HepG2 (cell line): ENCODE data around the gene CDH22. TPM values are rescaled to one million over a fixed set of nuclear protein-coding genes. Genes with fewer than 3 reads are reported as not detected.

Source experiments
- ATF2 ChIP-seq: sonication (generic); formaldehyde crosslinking; IDR thresholded peaks from 2 replicates; pipeline ENCODE4 v1.4.0; 2020; ENCODE audit warnings: missing genetic modification reagents
- EHMT2 ChIP-seq: fragments of 200-600 bp; sonication (generic); IDR thresholded peaks from 2 replicates; pipeline ENCODE4 v1.7.0; 2017; ENCODE audit warnings: antibody characterized with exemption, low read depth, low read length, borderline replicate concordance
- FLYWCH1 ChIP-seq: sonication (generic); formaldehyde crosslinking; IDR thresholded peaks from 2 replicates; pipeline ENCODE4 v1.8.1; 2023; ENCODE audit warnings: mild to moderate bottlenecking, missing genetic modification reagents
- HMGXB3 ChIP-seq: sonication (generic); formaldehyde crosslinking; IDR thresholded peaks from 2 replicates; pipeline ENCODE4 v1.4.0; 2020; ENCODE audit warnings: missing genetic modification reagents, borderline replicate concordance
- NR2F1 ChIP-seq, 2 experiments: fragments of 450-650 bp in 1 of 2; formaldehyde crosslinking in 1 of 2; IDR thresholded peaks; 2 replicates each; pipeline versions ENCODE4 v1.5.0 to v1.6.1; 2016 to 2020; ENCODE audit warnings: mild to moderate bottlenecking in 1 of 2, missing compliant biosample characterization in 1 of 2, missing genetic modification reagents in 1 of 2, moderate library complexity in 1 of 2
- PCBP2 ChIP-seq: fragments of 200-400 bp; formaldehyde crosslinking; optimal IDR thresholded peaks from 2 replicates; pipeline ENCODE3; 2018; ENCODE audit warnings: low read length, low read depth; ENCODE audit not compliant: poor library complexity, severe bottlenecking
- POLR2G ChIP-seq: fragments of 200-400 bp; formaldehyde crosslinking; IDR thresholded peaks from 2 replicates; pipeline ENCODE4 v1.6.1; 2018; ENCODE audit warnings: mild to moderate bottlenecking, low read depth, low read length, moderate library complexity
- WIZ ChIP-seq: sonication (generic); formaldehyde crosslinking; IDR thresholded peaks from 2 replicates; pipeline ENCODE4 v1.5.1; 2020; ENCODE audit warnings: mild to moderate bottlenecking, missing genetic modification reagents
- ZBTB26 ChIP-seq: IDR thresholded peaks from 2 replicates; pipeline ENCODE4 v1.6.1; 2016; ENCODE audit warnings: missing compliant biosample characterization, missing genetic modification reagents, borderline replicate concordance
- ZFP37 ChIP-seq: sonication (generic); formaldehyde crosslinking; IDR thresholded peaks from 2 replicates; pipeline ENCODE4 v1.4.0; 2020; ENCODE audit warnings: missing genetic modification reagents, borderline replicate concordance
- ZNF225 ChIP-seq: sonication (generic); formaldehyde crosslinking; IDR thresholded peaks from 2 replicates; pipeline ENCODE4 v1.4.0; 2020; ENCODE audit warnings: mild to moderate bottlenecking, missing genetic modification reagents
- ZNF354B ChIP-seq: sonication (generic); formaldehyde crosslinking; IDR thresholded peaks from 2 replicates; pipeline ENCODE4 v1.8.0; 2022; ENCODE audit warnings: mild to moderate bottlenecking, missing genetic modification reagents
- ZNF501 ChIP-seq: sonication (generic); formaldehyde crosslinking; IDR thresholded peaks from 2 replicates; pipeline ENCODE4 v1.5.1; 2020; ENCODE audit warnings: mild to moderate bottlenecking, moderate library complexity, missing genetic modification reagents
- ZNF543 ChIP-seq: sonication (generic); formaldehyde crosslinking; IDR thresholded peaks from 2 replicates; pipeline ENCODE4 v1.4.0; 2020; ENCODE audit warnings: mild to moderate bottlenecking, missing genetic modification reagents
- ZNF674 ChIP-seq: sonication (generic); formaldehyde crosslinking; IDR thresholded peaks from 2 replicates; pipeline ENCODE4 v1.5.0; 2020; ENCODE audit warnings: low read depth, mild to moderate bottlenecking, missing genetic modification reagents
- ZNF768 ChIP-seq: sonication (generic); formaldehyde crosslinking; IDR thresholded peaks from 2 replicates; pipeline ENCODE4 v1.4.0; 2020; ENCODE audit warnings: missing genetic modification reagents
- ZSCAN21 ChIP-seq: sonication (generic); formaldehyde crosslinking; IDR thresholded peaks from 2 replicates; pipeline ENCODE4 v1.8.0; 2022; ENCODE audit warnings: mild to moderate bottlenecking, missing genetic modification reagents, moderate library complexity, borderline replicate concordance
- ZSCAN31 ChIP-seq: sonication (generic); formaldehyde crosslinking; IDR thresholded peaks from 2 replicates; pipeline ENCODE4 v1.5.0; 2020; ENCODE audit warnings: low read depth, mild to moderate bottlenecking, missing genetic modification reagents
- ZSCAN9 ChIP-seq: IDR thresholded peaks from 2 replicates; pipeline ENCODE4 v1.6.1; 2016; ENCODE audit warnings: borderline replicate concordance
- polyA plus RNA-seq, 8 experiments: library from polyadenylated mRNA; depleted of rRNA in 3 of 8; stranded (reverse) in 7 of 8; unstranded in 1 of 8; fragments of >200 nt; fragmentation: Illumina TruSeq in 4 of 8; extraction: Trizol in 4 of 8; gene quantifications; 2 replicates each; pipeline versions ENCODE4 v1.2.1 to v1.2.3, GENCODE V29; 2011 to 2016; ENCODE audit warnings: low read depth in 4 of 8, missing spikeins in 1 of 8, mixed read lengths in 1 of 8; ENCODE audit not compliant: insufficient read depth in 1 of 8
- total RNA-seq, 5 experiments: library from RNA; depleted of rRNA; stranded (reverse); fragments of >200 nt; fragmentation: Illumina TruSeq; extraction: Trizol; gene quantifications; 2 replicates each; pipeline ENCODE4 v1.2.3, GENCODE V29; 2016; ENCODE audit warnings: low read depth in 1 of 5
- TF ChIP-seq, protein P1 (sequence below): sonication (generic); formaldehyde crosslinking; IDR thresholded peaks from 2 replicates; pipeline ENCODE4 v1.4.0; 2020; ENCODE audit warnings: missing genetic modification reagents, low read depth, mild to moderate bottlenecking, borderline replicate concordance
- TF ChIP-seq, protein P2 (sequence below): sonication (generic); formaldehyde crosslinking; IDR thresholded peaks from 2 replicates; pipeline ENCODE4 v1.8.1; 2023; ENCODE audit warnings: missing genetic modification reagents, mild to moderate bottlenecking, borderline replicate concordance

Gene CDH22
- total and polyA plus RNA-seq, 2 of the 13 experiments (the other 11 are each of a cell fraction or from before 2014, with no cell fraction given), result not detected

- TF ChIP-seq ZNF501 (CRISPR knock-in tag) (peak; percentile 62; the same call in 1 of the 2 replicates), ZBTB26 (CRISPR knock-in tag) (peak; percentile 85), ZNF354B (CRISPR knock-in tag) (no peak), ZNF768 (CRISPR knock-in tag) (peak; percentile 43; the same call in 1 of the 2 replicates), HMGXB3 (CRISPR knock-in tag) (peak; percentile 79; the same call in 1 of the 2 replicates), ZNF225 (CRISPR knock-in tag) (peak; percentile 56; the same call in 1 of the 2 replicates), ZNF543 (0 out of 2 replicates have a peak, but pooled peaks have one; percentile 40), FLYWCH1 (CRISPR knock-in tag) (0 out of 2 replicates have a peak, but pooled peaks have one; percentile 45), EHMT2 (peak; percentile 95; the same call in 1 of the 2 replicates), PCBP2 (no peak), NR2F1 (CRISPR knock-in tag; IDR thresholded peaks at IDR 0.05) (no peak), POLR2G (no peak), ZSCAN9 (CRISPR knock-in tag) (peak; percentile 78; the same call in 1 of the 2 replicates), ZNF674 (CRISPR knock-in tag) (no peak; the same call in 1 of the 2 replicates), ZFP37 (no peak), ZSCAN31 (CRISPR knock-in tag) (0 out of 2 replicates have a peak, but pooled peaks have one; percentile 46), ZSCAN21 (peak; percentile 67; the same call in 1 of the 2 replicates), ATF2 (CRISPR knock-in tag) (peak; percentile 21; the same call in 1 of the 2 replicates), WIZ (peak; percentile 99)
- TF ChIP-seq, protein P1, sequence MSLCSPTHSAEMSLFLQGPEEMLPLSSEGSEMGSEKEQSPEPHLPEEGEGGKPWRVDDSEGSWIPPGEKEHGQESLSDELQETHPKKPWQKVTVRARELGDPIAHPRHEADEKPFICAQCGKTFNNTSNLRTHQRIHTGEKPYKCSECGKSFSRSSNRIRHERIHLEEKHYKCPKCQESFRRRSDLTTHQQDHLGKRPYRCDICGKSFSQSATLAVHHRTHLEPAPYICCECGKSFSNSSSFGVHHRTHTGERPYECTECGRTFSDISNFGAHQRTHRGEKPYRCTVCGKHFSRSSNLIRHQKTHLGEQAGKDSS (CRISPR knock-in tag), result 0 out of 2 replicates have a peak, but pooled peaks have one; percentile 50
- TF ChIP-seq, protein P2, sequence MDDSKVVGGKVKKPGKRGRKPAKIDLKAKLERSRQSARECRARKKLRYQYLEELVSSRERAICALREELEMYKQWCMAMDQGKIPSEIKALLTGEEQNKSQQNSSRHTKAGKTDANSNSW, result no peak
Measured at GRCh38 chr20:46230801-46231282, 77.5 kb downstream of the CDH22 start (continued).
